Smooth muscle cell (in vitro differentiated cells): ENCODE data around the gene TRAP1. TPM values are rescaled to one million over a fixed set of nuclear protein-coding genes. Genes with fewer than 3 reads are reported as not detected.

Experiments used
- DNase-seq: peaks from one replicate; lab custom pipeline; 2025; ENCODE audit not compliant: unreplicated experiment; lab: John Stamatoyannopoulos, UW
- H2AFZ ChIP-seq: fragments of 200-600 bp; sonication (generic); 2 replicates; pipeline ENCODE4 v1.6.0; 2016; ENCODE audit warnings: antibody characterized with exemption, low read depth, mild to moderate bottlenecking
- H3F3A ChIP-seq: fragments of 200-600 bp; sonication (generic); 2 replicates; pipeline ENCODE4 v1.6.0; 2017; ENCODE audit warnings: antibody characterized with exemption, low read depth
- H3K27ac ChIP-seq: fragments of 200-600 bp; sonication (generic); 2 replicates; pipeline ENCODE4 v1.5.1; 2016; ENCODE audit warnings: low read depth, mild to moderate bottlenecking
- H3K27me3 ChIP-seq: fragments of 200-600 bp; sonication (generic); 2 replicates; pipeline ENCODE4 v1.6.1; 2016; ENCODE audit warnings: low read depth, mild to moderate bottlenecking
- H3K36me3 ChIP-seq: fragments of 200-600 bp; sonication (generic); 2 replicates; pipeline ENCODE4 v1.5.1; 2016; ENCODE audit warnings: low read depth
- H3K4me1 ChIP-seq: fragments of 200-600 bp; sonication (generic); 2 replicates; pipeline ENCODE4 v1.5.1; 2016; ENCODE audit warnings: low read depth
- H3K4me2 ChIP-seq: fragments of 200-600 bp; sonication (generic); 2 replicates; pipeline ENCODE4 v1.6.0; 2016; ENCODE audit warnings: mild to moderate bottlenecking
- H3K4me3 ChIP-seq: fragments of 200-600 bp; sonication (generic); 2 replicates; pipeline ENCODE4 v1.5.1; 2016; ENCODE audit warnings: mild to moderate bottlenecking
- H3K79me2 ChIP-seq: fragments of 200-600 bp; sonication (generic); 2 replicates; pipeline ENCODE4 v1.6.0; 2016; ENCODE audit warnings: low read depth, mild to moderate bottlenecking
- H3K9ac ChIP-seq: fragments of 200-600 bp; sonication (generic); 2 replicates; pipeline ENCODE4 v1.6.0; 2016; ENCODE audit warnings: low read depth
- H3K9me3 ChIP-seq: fragments of 200-600 bp; sonication (generic); replicated peaks from 2 replicates; pipeline ENCODE4 v1.5.1; 2016; ENCODE audit warnings: low read depth
- H4K20me1 ChIP-seq: fragments of 200-600 bp; sonication (generic); 2 replicates; pipeline ENCODE4 v1.6.0; 2016; ENCODE audit warnings: low read depth
- CTCF ChIP-seq: fragments of 200-600 bp; sonication (generic); IDR thresholded peaks from 2 replicates; pipeline ENCODE4 v1.5.1; 2017; ENCODE audit warnings: borderline replicate concordance, mild to moderate bottlenecking, antibody characterized with exemption; ENCODE audit not compliant: insufficient read depth, poor library complexity, severe bottlenecking
- WGBS: methylation state at CpG from one replicate; pipeline ENCODE4 v1.1.7; 2016; ENCODE audit warnings: low lambda C conversion rate; 5-methylcytosine and 5-hydroxymethylcytosine counted together
- polyA plus RNA-seq: library from polyadenylated mRNA; unstranded; fragments of >200 nt; fragmentation: Nextera tagmentation; extraction: Ambion mirVana; gene quantifications from 2 replicates; pipeline ENCODE4 v1.2.1, GENCODE V29; 2016
- total RNA-seq: library from RNA; depleted of rRNA; stranded (reverse); fragments of >200 nt; gene quantifications from 2 replicates; pipeline ENCODE4 v1.2.3, GENCODE V29; 2014

TRAP1 gene
- total and polyA plus RNA-seq, 2 experiments from 2014 or later, result 37.7 to 46.6 TPM

DNA sequence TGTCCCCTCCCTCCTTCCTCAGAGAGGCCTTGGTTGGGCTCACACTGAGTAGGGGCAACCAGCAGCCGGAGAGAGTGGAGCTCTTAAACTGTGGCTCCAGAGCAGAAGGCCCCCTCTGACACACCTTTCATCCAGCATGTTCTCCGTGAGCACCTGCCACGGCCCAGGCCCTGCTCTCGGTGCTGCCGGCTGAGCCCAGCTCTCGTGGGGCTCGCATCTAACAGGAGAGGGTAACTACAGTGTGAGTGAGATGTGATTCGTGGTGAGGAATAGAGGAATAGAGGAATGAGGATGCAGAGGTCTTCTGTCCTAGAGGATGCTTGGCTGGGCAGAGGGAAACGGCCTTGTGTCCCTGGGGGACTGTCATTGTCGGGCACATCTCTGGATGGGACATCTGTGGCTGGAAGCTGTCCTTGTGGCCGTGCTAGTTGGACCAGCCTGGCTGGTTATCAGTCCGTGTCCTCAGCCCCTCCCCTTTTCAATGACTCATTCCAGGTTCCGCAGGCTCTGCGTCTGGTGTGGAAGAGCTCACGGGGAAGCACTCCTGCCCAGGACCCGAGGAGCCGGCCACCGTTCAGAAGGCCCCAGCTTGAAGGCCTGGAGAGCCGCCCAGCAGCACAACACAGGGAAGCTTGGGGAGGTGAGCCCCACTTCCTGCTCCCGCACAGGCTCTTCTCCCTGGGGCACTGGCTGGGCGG is 74.8 kb downstream of the TRAP1 start:
- Histone ChIP-seq H3K27me3 (no peaks in the 10 kb centered on the region), H3K4me2 (peak overlapping the region; percentile 58), H3K27ac (peak overlapping the region; percentile 42), H4K20me1 (peaks cover 25% of the 10 kb centered on the region), H3K4me1 (peaks cover 14% of the 10 kb centered on the region), H3K9ac (peak overlapping the region; percentile 13), H3K79me2 (no peaks in the 10 kb centered on the region), H3K4me3 (no peak overlapping the region), H3K36me3 (no peaks in the 10 kb centered on the region), H3F3A (peaks cover 6% of the 10 kb centered on the region), H3K9me3 (no peaks in the 10 kb centered on the region), H2AFZ (no peak overlapping the region)
- 44% methylated on average over 21 of the region's 21 CpGs for WGBS
- no peak for TF ChIP-seq CTCF
- DNase-seq, result no peak

- H3K4me2 ChIP-seq, result no peak overlapping the region
- H3K4me1 ChIP-seq, result peaks cover 17% of the 10 kb centered on the region
- H3K79me2 ChIP-seq, result peaks cover under 1% of the 10 kb centered on the region
- WGBS, result 87% methylated on average over 9 of the region's 9 CpGs
- H3K36me3 ChIP-seq, result no peaks in the 10 kb centered on the region
- H3K9me3 ChIP-seq, result no peaks in the 10 kb centered on the region
- no peaks in the 10 kb centered on the region for H3K27me3 ChIP-seq
- peaks cover 25% of the 10 kb centered on the region for H4K20me1 ChIP-seq
- H3K9ac ChIP-seq, result no peak overlapping the region
- H3K27ac ChIP-seq, result no peak overlapping the region
- no peak overlapping the region for H2AFZ ChIP-seq
- no peak overlapping the region for H3K4me3 ChIP-seq
- no peak for TF ChIP-seq CTCF
- H3F3A ChIP-seq, result peaks cover 6% of the 10 kb centered on the region
- DNase-seq, result no peak
Measured at GRCh38 chr16:3641801-3642396, 75.4 kb downstream of the TRAP1 start.

GRCh38 chr16:3640632-3641501 is 76.5 kb downstream of the TRAP1 start:
- Histone ChIP-seq H2AFZ (no peak overlapping the region), H3K27ac (no peak overlapping the region)
- WGBS, result 97% methylated on average over 17 of the region's 17 CpGs

More at GRCh38 chr16:3640632-3641501, 76.5 kb downstream of the TRAP1 start:
- peaks cover 25% of the 10 kb centered on the region for H4K20me1 ChIP-seq
- H3K4me2 ChIP-seq, result no peak overlapping the region
- peaks cover 15% of the 10 kb centered on the region for H3K4me1 ChIP-seq
- no peaks in the 10 kb centered on the region for H3K27me3 ChIP-seq
- H3F3A ChIP-seq, result peaks cover 6% of the 10 kb centered on the region
- no peaks in the 10 kb centered on the region for H3K36me3 ChIP-seq
- no peak for TF ChIP-seq CTCF
- H3K9me3 ChIP-seq, result no peaks in the 10 kb centered on the region
- H3K9ac ChIP-seq, result no peak overlapping the region
- peaks cover 8% of the 10 kb centered on the region for H3K79me2 ChIP-seq
- no peak overlapping the region for H3K4me3 ChIP-seq
- no peak for DNase-seq
